HFF-Myc (cell line): ENCODE data around the gene MCTP1.

ENCODE experiments used
- DNase-seq: peaks from one replicate; pipeline ENCODE4 v3.0.0-alpha.2; 2011; ENCODE audit warnings: low read depth; ENCODE audit errors: extremely low read depth
- H3K4me3 ChIP-seq: replicated peaks from 2 replicates; pipeline ENCODE4 v1.5.1; 2011; ENCODE audit warnings: low read depth, mild to moderate bottlenecking, control low read depth, low read length
- TF ChIP-seq, protein P1 (sequence below): IDR thresholded peaks from 2 replicates; pipeline ENCODE4 v1.5.1; 2012; ENCODE audit warnings: mild to moderate bottlenecking, low read depth, low read length, control low read depth; ENCODE audit errors: missing control alignments

MCTP1 gene

DNA sequence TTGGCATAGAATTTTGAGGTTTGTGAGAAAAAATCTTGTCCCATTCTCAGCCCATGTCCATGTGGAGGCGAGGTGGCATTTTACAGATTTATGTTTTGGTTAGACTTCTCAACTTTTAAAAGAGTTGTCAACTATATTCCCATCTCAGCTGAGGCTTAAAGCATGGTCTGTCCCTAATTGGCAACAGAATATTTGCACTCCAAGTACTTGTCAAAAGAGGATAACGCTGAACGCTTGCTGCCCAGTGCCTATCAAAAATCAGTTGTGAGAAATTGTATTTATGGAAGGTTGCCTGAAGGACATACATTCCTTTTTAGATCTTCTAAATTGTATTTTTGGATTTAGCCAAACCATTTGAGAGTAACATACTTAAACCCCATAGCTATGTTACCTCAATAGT is 464.4 kb downstream of the MCTP1 start:
- no peak overlapping the region for H3K4me3 ChIP-seq
- DNase-seq, result no peak
- TF ChIP-seq, protein P1, sequence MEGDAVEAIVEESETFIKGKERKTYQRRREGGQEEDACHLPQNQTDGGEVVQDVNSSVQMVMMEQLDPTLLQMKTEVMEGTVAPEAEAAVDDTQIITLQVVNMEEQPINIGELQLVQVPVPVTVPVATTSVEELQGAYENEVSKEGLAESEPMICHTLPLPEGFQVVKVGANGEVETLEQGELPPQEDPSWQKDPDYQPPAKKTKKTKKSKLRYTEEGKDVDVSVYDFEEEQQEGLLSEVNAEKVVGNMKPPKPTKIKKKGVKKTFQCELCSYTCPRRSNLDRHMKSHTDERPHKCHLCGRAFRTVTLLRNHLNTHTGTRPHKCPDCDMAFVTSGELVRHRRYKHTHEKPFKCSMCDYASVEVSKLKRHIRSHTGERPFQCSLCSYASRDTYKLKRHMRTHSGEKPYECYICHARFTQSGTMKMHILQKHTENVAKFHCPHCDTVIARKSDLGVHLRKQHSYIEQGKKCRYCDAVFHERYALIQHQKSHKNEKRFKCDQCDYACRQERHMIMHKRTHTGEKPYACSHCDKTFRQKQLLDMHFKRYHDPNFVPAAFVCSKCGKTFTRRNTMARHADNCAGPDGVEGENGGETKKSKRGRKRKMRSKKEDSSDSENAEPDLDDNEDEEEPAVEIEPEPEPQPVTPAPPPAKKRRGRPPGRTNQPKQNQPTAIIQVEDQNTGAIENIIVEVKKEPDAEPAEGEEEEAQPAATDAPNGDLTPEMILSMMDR, result no peak

DNA sequence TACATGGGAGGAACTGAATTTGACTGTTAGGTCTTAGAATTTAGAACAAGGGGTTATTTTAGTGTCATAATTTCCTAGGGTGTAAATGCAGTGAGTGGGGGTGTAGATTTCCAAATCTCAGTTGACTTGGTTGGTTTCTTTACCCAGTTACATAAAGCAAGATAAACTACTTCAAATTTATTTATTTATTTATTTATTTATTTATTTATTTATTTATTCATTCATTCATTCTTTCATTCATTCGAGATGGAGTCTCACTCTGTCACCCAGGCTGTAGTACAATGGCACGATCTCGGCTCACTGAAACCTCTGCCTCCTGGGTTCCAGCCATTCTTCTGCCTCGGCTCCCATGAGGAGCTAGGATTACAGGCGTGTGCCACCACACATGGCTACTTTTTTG is 466.0 kb downstream of the MCTP1 start:
- no peak overlapping the region for H3K4me3 ChIP-seq
- DNase-seq, result no peak
- TF ChIP-seq, protein P1, result no peak

DNA sequence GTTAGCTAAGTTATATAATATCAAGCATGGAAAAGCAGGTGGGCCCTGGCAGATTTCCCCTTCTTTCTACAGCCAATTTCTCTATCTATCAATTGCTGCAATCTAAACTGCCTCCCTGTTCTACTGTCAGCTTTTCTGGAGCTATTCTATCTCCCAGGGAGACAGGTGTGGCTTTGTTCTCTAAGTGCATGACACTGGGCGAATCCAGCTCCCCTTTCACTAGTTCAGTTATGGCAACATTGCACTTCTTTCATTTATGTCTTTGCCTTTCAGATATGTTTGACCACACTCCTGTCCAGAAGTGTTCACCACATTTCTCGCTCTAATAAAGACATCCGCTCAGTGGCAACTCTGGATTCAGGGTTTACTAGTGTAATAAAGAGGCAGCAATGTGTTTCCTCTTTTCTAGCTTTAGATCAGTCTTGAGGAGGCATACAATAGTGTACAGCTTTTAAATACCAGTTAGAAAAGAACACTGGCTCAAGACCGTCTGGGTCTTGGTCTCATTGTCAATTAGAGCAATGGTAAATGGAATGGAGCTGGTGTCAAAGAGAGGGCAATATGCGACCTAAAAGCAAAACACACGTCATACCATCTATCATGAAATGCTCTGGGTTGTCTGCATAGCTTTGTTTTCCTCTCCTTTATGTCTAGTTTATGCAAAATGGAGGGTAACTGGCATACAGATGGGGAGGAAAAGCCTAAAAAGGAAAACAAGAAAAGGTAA is 469.4 kb downstream of the MCTP1 start:
- no peak for DNase-seq
- H3K4me3 ChIP-seq, result no peak overlapping the region
- TF ChIP-seq, protein P1, result no peak

DNA sequence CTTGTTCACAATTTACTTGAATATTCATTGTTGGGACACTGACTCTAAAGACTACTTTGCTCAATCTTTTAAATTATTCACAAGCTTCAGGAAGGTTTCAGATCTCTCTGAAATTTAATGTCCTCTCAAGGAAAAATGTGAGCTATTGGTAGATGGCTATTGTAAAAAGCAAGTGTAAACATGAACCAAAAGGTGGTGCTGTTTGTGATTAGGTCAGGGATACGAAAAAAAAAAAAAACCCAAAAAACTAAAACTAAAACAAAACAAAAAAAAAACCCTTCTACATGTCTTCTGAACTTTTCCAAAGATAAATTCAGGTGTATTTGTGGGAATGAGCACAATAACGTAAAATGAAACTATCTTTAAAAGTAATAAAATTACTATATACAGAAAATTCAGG is 472.7 kb downstream of the MCTP1 start:
- DNase-seq, result no peak
- TF ChIP-seq, protein P1, result no peak
- no peak overlapping the region for H3K4me3 ChIP-seq

DNA sequence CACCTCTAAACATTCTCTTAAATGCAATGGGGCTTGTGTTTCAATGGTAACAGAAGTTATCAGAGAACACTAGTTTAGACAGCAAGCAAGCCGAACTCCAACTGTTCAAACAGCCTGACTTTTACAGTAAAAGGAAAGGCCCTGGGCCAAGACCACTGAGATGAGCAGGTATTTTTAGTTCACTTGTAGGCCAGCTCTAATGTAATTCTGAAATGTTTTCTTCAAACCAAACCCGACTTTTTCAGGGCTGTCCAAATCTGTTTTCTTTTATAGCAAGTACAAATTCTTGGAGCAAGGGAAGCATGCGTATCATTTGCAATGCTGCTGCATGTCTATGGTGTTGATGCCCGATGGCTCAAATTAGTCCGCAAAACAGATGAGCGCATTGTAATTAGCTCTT is 473.6 kb downstream of the MCTP1 start:
- TF ChIP-seq, protein P1, result no peak
- no peak for DNase-seq
- H3K4me3 ChIP-seq, result no peak overlapping the region

DNA sequence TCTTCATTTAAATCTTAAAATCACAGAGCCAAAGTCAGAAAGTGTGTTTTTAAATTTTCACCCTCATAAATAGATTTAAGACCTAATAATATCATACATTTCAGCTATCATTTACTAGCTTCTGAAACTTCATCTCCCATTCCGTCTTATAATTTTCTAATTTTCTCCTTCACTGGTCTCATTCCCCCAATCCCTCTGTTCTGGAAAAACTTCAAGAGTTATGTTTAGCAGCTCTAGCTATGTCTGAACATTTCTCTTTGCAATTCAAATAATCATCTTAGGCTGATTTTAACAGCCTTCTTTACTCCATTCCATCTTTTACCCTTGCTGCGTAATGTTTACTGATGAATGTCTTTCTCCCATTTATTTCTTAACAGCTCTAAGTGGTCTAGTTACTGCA is 474.0 kb downstream of the MCTP1 start:
- DNase-seq, result no peak
- TF ChIP-seq, protein P1, result no peak

DNA sequence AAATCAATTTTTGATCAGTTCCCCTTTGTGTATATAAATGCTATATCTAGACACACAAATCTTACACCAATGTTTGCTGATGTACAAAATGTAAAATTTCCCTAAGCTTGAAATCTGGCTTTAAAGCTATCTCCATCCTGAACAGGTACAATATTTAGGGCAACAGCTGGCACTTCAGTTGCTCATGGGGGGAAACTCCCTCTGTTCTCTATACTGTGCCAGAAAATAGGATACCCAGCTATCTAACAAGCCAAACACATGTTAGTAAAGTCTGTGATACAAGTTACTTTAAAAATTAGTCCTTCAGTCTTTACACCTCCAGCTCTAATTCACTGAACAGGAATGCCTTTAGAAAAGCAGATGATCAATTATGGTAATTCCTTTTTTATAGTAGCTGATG is 474.6 kb downstream of the MCTP1 start:
- H3K4me3 ChIP-seq, result no peak overlapping the region
- TF ChIP-seq, protein P1, result no peak
- DNase-seq, result no peak

More for the DNA sequence above, 474.0 kb downstream of the MCTP1 start:
- no peak overlapping the region for H3K4me3 ChIP-seq
